Fibroblast of lung (primary cell): ENCODE data around the gene ACBD4. TPM values are rescaled to one million over a fixed set of nuclear protein-coding genes. Genes with fewer than 3 reads are reported as not detected.

Experiments used
- DNase-seq, 2 donors: peaks; one replicate each; pipeline versions ENCODE4 v3.0.0 to v3.0.0-alpha.2; 2010; ENCODE audit warnings: low read depth in 2 of 2
- H2AFZ ChIP-seq: 2 replicates; pipeline ENCODE4 v1.5.1; 2012; ENCODE audit warnings: low read length, control low read depth, inconsistent platforms
- H3K27ac ChIP-seq: 2 replicates; pipeline ENCODE4 v1.5.1; 2011; ENCODE audit warnings: low read length, control low read depth; ENCODE audit not compliant: insufficient read depth
- H3K27me3 ChIP-seq: 2 replicates; pipeline ENCODE4 v1.5.1; 2011; ENCODE audit warnings: mild to moderate bottlenecking, low read length; ENCODE audit not compliant: control insufficient read depth, insufficient read depth
- H3K36me3 ChIP-seq: 2 replicates; pipeline ENCODE4 v1.5.1; 2011; ENCODE audit warnings: low read length; ENCODE audit not compliant: control insufficient read depth, insufficient read depth
- H3K4me1 ChIP-seq: 2 replicates; pipeline ENCODE4 v1.5.1; 2011; ENCODE audit warnings: low read length; ENCODE audit not compliant: control insufficient read depth, insufficient read depth; ENCODE audit errors: extremely low read depth
- H3K4me2 ChIP-seq: 2 replicates; pipeline ENCODE4 v1.5.1; 2011; ENCODE audit warnings: low read length, control low read depth; ENCODE audit not compliant: insufficient read depth; ENCODE audit errors: extremely low read depth
- H3K4me3 ChIP-seq, 4 experiments: fragments of 200-600 bp in 1 of 4; sonication (generic) in 1 of 4; replicated peaks in 1 of 4; 2 replicates each; pipeline ENCODE4 v1.5.1; 2011 to 2016; ENCODE audit warnings: low read length in 4 of 4, low read depth in 3 of 4, mild to moderate bottlenecking in 3 of 4, control low read depth in 2 of 4, inconsistent platforms in 1 of 4, mixed read lengths in 1 of 4; ENCODE audit not compliant: insufficient read depth in 1 of 4; ENCODE audit errors: control extremely low read depth in 1 of 4
- H3K79me2 ChIP-seq: 2 replicates; pipeline ENCODE4 v1.5.1; 2012; ENCODE audit warnings: mild to moderate bottlenecking, low read length, inconsistent platforms; ENCODE audit not compliant: control insufficient read depth, insufficient read depth
- H3K9ac ChIP-seq: 2 replicates; pipeline ENCODE4 v1.5.1; 2011; ENCODE audit warnings: mild to moderate bottlenecking, low read length, control low read depth; ENCODE audit not compliant: insufficient read depth
- H3K9me3 ChIP-seq: 2 replicates; pipeline ENCODE4 v1.5.1; 2012; ENCODE audit warnings: low read depth, low read length; ENCODE audit not compliant: control insufficient read depth, insufficient read depth
- H4K20me1 ChIP-seq: 2 replicates; pipeline ENCODE4 v1.5.1; 2011; ENCODE audit warnings: low read length; ENCODE audit not compliant: control insufficient read depth, insufficient read depth; ENCODE audit errors: extremely low read depth
- CTCF ChIP-seq, 2 donors: IDR thresholded peaks in 1 of 2; conservative IDR thresholded peaks in 1 of 2; 1 replicate in 1 of 2; 2 replicates in 1 of 2; pipeline ENCODE4 v1.5.1; 2011 to 2012; ENCODE audit warnings: low read length in 2 of 2, control low read depth in 1 of 2, inconsistent platforms in 1 of 2, low read depth in 1 of 2, mild to moderate bottlenecking in 1 of 2
- EZH2 ChIP-seq: IDR thresholded peaks from 2 replicates; pipeline ENCODE4 v1.5.1; 2012; ENCODE audit warnings: low read length, control low read depth, mild to moderate bottlenecking; ENCODE audit errors: missing control alignments
- polyA plus RNA-seq, 2 donors: library from polyadenylated mRNA; depleted of rRNA in 1 of 2; stranded (reverse) in 1 of 2; unstranded in 1 of 2; fragments of >200 nt; gene quantifications; 2 replicates each; pipeline ENCODE4 v1.2.1, GENCODE V29; 2011 to 2012; ENCODE audit warnings: missing spikeins in 1 of 2
- total RNA-seq: library from RNA; depleted of rRNA; stranded (reverse); fragments of >200 nt; gene quantifications from 2 replicates; pipeline ENCODE4 v1.2.1, GENCODE V29; 2014

The ACBD4 gene
- total and polyA plus RNA-seq, 2 donors (not counting 1 experiment from before 2014, with no cell fraction given): 3.4 to 18.0 TPM

- Histone ChIP-seq H4K20me1 (no peaks in the 10 kb centered on the region), H3K79me2 (peaks cover 22% of the 10 kb centered on the region), H3K36me3 (peaks cover under 1% of the 10 kb centered on the region), H3K4me3 (no peak overlapping the region), H3K27ac (no peak overlapping the region), H3K4me1 (peaks cover 26% of the 10 kb centered on the region), H2AFZ (no peak overlapping the region), H3K27me3 (no peaks in the 10 kb centered on the region), H3K4me2 (no peak overlapping the region), H3K9ac (no peak overlapping the region), H3K9me3 (no peaks in the 10 kb centered on the region)
- TF ChIP-seq CTCF (conservative IDR thresholded peaks at IDR 0.05 in 1 of 2, IDR thresholded peaks at IDR 0.05 in 1 of 2; ENCODE audit: low read depth in 1 of 2, low read length in 2 of 2) (no peak), EZH2 (no peak)
- DNase-seq: no peak
Measured at GRCh38 chr17:45125509-45125908, 10.0 kb upstream of the ACBD4 start.

- H3K9me3 ChIP-seq: no peaks in the 10 kb centered on the region
- peaks cover 33% of the 10 kb centered on the region for H3K79me2 ChIP-seq
- no peak overlapping the region for H3K4me3 ChIP-seq
- H2AFZ ChIP-seq: no peak overlapping the region
- H3K27ac ChIP-seq: peak overlapping the region; percentile 49
- H3K4me2 ChIP-seq: peak overlapping the region; percentile 44
- no peak overlapping the region for H3K9ac ChIP-seq
- no peak for DNase-seq
- H3K27me3 ChIP-seq: no peaks in the 10 kb centered on the region
- no peaks in the 10 kb centered on the region for H4K20me1 ChIP-seq
- peaks cover 2% of the 10 kb centered on the region for H3K36me3 ChIP-seq
- TF ChIP-seq CTCF (conservative IDR thresholded peaks at IDR 0.05 in 1 of 2, IDR thresholded peaks at IDR 0.05 in 1 of 2; ENCODE audit: low read depth in 1 of 2, low read length in 2 of 2) (no peak), EZH2 (no peak)
- H3K4me1 ChIP-seq: peaks cover 32% of the 10 kb centered on the region
Measured at GRCh38 chr17:45127207-45127547, 8.3 kb upstream of the ACBD4 start.

GRCh38 chr17:45127548-45128300, 7.8 kb upstream of the ACBD4 start:
- Histone ChIP-seq H3K27ac (peak overlapping the region; percentile 49), H2AFZ (no peak overlapping the region), H3K4me2 (peak overlapping the region; percentile 44), H3K27me3 (no peaks in the 10 kb centered on the region), H3K4me1 (peaks cover 32% of the 10 kb centered on the region), H3K9me3 (no peaks in the 10 kb centered on the region), H4K20me1 (no peaks in the 10 kb centered on the region), H3K9ac (no peak overlapping the region), H3K79me2 (peaks cover 33% of the 10 kb centered on the region), H3K4me3 (no peak overlapping the region), H3K36me3 (peaks cover 2% of the 10 kb centered on the region)
- peak in 1 of 2 donors; percentile 72 for DNase-seq
- TF ChIP-seq EZH2: no peak
- TF ChIP-seq CTCF (conservative IDR thresholded peaks at IDR 0.05 in 1 of 2, IDR thresholded peaks at IDR 0.05 in 1 of 2; ENCODE audit: low read depth in 1 of 2, low read length in 2 of 2): no peak
